Measurements from ENCODE around the gene MIAT. TPM values are rescaled to one million over a fixed set of nuclear protein-coding genes. Genes with fewer than 3 reads are reported as not detected.

Gene MIAT
- total and polyA plus RNA-seq, 2 of the 13 experiments (the other 11 are each of a cell fraction or from before 2014, with no cell fraction given), result 0.04 TPM; not detected in 1

DNA sequence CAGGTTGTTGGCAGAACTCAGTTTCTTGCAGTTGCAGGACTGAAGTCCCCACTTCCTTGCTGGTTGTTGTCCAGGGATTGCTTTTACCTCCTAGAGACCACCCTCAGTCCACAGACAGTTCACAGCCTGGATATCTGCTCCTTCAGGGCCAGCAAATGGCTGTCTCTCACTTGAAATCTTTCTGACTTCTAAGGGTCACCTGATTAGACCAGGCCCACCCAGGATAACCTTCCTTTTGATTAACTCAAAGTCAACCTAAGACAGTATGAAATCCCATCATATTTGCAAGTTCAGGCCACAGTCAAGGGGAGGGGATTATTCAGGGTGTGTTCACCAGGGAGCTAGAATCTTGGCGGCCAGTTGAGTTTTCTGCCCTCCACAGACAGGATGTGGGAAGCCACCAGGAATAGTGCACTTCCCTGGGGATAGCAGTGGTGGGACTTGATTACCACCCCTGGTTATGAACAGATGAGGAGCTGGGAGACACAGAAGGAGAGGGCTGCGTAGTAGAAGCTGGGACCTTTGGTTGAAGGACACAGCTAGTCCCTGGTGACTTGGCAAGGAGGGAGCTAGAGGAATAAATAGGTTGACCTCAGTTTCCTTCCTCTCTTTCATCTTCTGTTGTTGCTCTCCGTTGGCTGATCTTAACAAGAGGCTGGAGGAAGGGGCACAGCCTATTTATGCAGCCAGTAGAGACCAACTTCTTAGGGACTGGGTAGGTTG is 33.4 kb downstream of the MIAT start:
- Histone ChIP-seq H3K4me1 (ENCODE audit: insufficient read depth, low read length) (no peaks in the 10 kb centered on the region), H3K9me3 (ENCODE audit: low read length) (no peaks in the 10 kb centered on the region), H3K4me2 (ENCODE audit: low read depth, low read length) (no peak overlapping the region), H3K27ac (ENCODE audit: extremely low read length, insufficient read depth, low read length) (no peak overlapping the region), H3K79me2 (ENCODE audit: insufficient read depth, low read length) (no peaks in the 10 kb centered on the region), H4K20me1 (ENCODE audit: insufficient read depth, low read length) (no peaks in the 10 kb centered on the region), H3K36me3 (replicated peaks in 1 of 2; ENCODE audit: control insufficient read depth in 1 of 2, insufficient read depth in 2 of 2, low read length in 2 of 2) (no peaks in the 10 kb centered on the region), H3K27me3 (ENCODE audit: control insufficient read depth in 1 of 2, insufficient read depth in 2 of 2, low read length in 2 of 2) (no peaks in the 10 kb centered on the region; a peak in 1 of 5 replicates), H2AFZ (ENCODE audit: low read length) (no peak overlapping the region), H3K4me3 (replicated peaks in 1 of 3; ENCODE audit: insufficient read depth in 1 of 3, low read depth in 2 of 3, low read length in 3 of 3) (no peak overlapping the region), H3K9ac (ENCODE audit: insufficient read depth, low read depth, low read length) (no peak overlapping the region)
- WGBS (ENCODE audit: low lambda C conversion rate), result 37% methylated on average over 3 of the region's 3 CpGs
- ATAC-seq, result no peak
- in situ Hi-C loops (cut with HindIII; ENCODE audit: extremely low pct_ligation_motif_present, low pct_unique_long_range_greater_than_20kb), result no loop called here
- ChIA-PET CTCF (ENCODE audit: low intra/inter-chr PET ratio, low total read pairs) (no interaction called here), POLR2A (no interaction called here)
- no peak for FAIRE-seq
- no peak for DNase-seq (ENCODE audit: low spot score)
- intact Hi-C loops (cut with micrococcal nuclease; ENCODE audit: unreplicated experiment), result no loop called here
- TF ChIP-seq NPAS2 (CRISPR knock-in tag; IDR thresholded peaks at IDR 0.05; ENCODE audit: borderline replicate concordance), result no peak
- TF ChIP-seq ISX (CRISPR knock-in tag; conservative IDR thresholded peaks at IDR 0.05), result no peak
- no peak for TF ChIP-seq SRSF9 (IDR thresholded peaks at IDR 0.05; ENCODE audit: borderline replicate concordance, insufficient read depth, low read depth, low read length, poor library complexity, severe bottlenecking)
- no peak for TF ChIP-seq HIVEP1 (CRISPR knock-in tag; IDR thresholded peaks at IDR 0.05)
- no peak for TF ChIP-seq PCBP1 (IDR thresholded peaks at IDR 0.05; ENCODE audit: borderline replicate concordance, low read depth, low read length)
- no peak for TF ChIP-seq ZNF274 (CRISPR knock-in tag; IDR thresholded peaks at IDR 0.05)
- no peak for TF ChIP-seq NR2F1 (CRISPR knock-in tag; IDR thresholded peaks at IDR 0.05)
- BruUV-seq (replicated peaks), result no TSS peak

DNA sequence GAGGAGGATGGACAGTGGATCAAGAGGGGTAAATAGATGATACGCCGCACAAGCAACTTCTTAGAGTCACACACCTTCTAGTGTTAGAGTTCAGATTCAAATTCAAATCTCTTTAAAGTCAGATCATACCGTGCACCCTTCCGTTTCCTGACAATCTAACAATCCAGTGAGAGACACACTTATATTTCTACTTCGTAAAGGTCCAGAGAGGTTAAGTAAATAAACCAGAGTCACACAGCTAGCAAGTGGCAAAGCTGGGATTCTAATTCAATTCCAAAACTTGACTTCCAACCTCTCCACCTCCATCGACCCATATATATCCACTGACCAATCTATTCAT is 34.0 kb downstream of the MIAT start:
- POLR2A ChIA-PET, result no interaction called here
- BruUV-seq (replicated peaks), result no TSS peak
- H3K79me2 ChIP-seq (ENCODE audit: insufficient read depth, low read length), result no peaks in the 10 kb centered on the region
- intact Hi-C loops (cut with micrococcal nuclease; ENCODE audit: unreplicated experiment), result no loop called here
- H3K4me3 ChIP-seq (replicated peaks in 1 of 3; ENCODE audit: insufficient read depth in 1 of 3, low read depth in 2 of 3, low read length in 3 of 3), result no peak overlapping the region
- in situ Hi-C loops (cut with HindIII; ENCODE audit: extremely low pct_ligation_motif_present, low pct_unique_long_range_greater_than_20kb), result no loop called here
- no peaks in the 10 kb centered on the region for H3K36me3 ChIP-seq (replicated peaks in 1 of 2; ENCODE audit: control insufficient read depth in 1 of 2, insufficient read depth in 2 of 2, low read length in 2 of 2)
- H3K4me1 ChIP-seq (ENCODE audit: insufficient read depth, low read length), result no peaks in the 10 kb centered on the region
- ATAC-seq (no peak), FAIRE-seq (no peak), DNase-seq (ENCODE audit: low spot score) (no peak)
- no peaks in the 10 kb centered on the region for H3K27me3 ChIP-seq (ENCODE audit: control insufficient read depth in 1 of 2, insufficient read depth in 2 of 2, low read length in 2 of 2)
- H3K27ac ChIP-seq (ENCODE audit: extremely low read length, insufficient read depth, low read length), result no peak overlapping the region
- no peak overlapping the region for H2AFZ ChIP-seq (ENCODE audit: low read length)
- 48% methylated on average over 5 of the region's 6 CpGs for WGBS (ENCODE audit: low lambda C conversion rate)
- TF ChIP-seq HDAC1 (CRISPR knock-in tag; IDR thresholded peaks at IDR 0.05), result no peak
- TF ChIP-seq, protein P1, sequence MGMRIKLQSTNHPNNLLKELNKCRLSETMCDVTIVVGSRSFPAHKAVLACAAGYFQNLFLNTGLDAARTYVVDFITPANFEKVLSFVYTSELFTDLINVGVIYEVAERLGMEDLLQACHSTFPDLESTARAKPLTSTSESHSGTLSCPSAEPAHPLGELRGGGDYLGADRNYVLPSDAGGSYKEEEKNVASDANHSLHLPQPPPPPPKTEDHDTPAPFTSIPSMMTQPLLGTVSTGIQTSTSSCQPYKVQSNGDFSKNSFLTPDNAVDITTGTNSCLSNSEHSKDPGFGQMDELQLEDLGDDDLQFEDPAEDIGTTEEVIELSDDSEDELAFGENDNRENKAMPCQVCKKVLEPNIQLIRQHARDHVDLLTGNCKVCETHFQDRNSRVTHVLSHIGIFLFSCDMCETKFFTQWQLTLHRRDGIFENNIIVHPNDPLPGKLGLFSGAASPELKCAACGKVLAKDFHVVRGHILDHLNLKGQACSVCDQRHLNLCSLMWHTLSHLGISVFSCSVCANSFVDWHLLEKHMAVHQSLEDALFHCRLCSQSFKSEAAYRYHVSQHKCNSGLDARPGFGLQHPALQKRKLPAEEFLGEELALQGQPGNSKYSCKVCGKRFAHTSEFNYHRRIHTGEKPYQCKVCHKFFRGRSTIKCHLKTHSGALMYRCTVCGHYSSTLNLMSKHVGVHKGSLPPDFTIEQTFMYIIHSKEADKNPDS (CRISPR knock-in tag; IDR thresholded peaks at IDR 0.05), result no peak
- no peak for TF ChIP-seq PHF21A (CRISPR knock-in tag; IDR thresholded peaks at IDR 0.05)
- no peak for TF ChIP-seq JUND (CRISPR knock-in tag; IDR thresholded peaks at IDR 0.05)
- no peak for TF ChIP-seq ASH2L (IDR thresholded peaks at IDR 0.05; ENCODE audit: insufficient read length, low read depth, low read length)
- no peak for TF ChIP-seq KLF15 (CRISPR knock-in tag; IDR thresholded peaks at IDR 0.05; ENCODE audit: borderline replicate concordance)
- no peak overlapping the region for H3K4me2 ChIP-seq (ENCODE audit: low read depth, low read length)
- H4K20me1 ChIP-seq (ENCODE audit: insufficient read depth, low read length), result no peaks in the 10 kb centered on the region
- H3K9ac ChIP-seq (ENCODE audit: insufficient read depth, low read depth, low read length), result no peak overlapping the region
- H3K9me3 ChIP-seq (ENCODE audit: low read length), result no peaks in the 10 kb centered on the region
- CTCF ChIA-PET (ENCODE audit: low intra/inter-chr PET ratio, low total read pairs), result no interaction called here
